ENCODE measurements around the gene CDH11. TPM values are rescaled to one million over a fixed set of nuclear protein-coding genes. Genes with fewer than 3 reads are reported as not detected.

Gene CDH11
- total RNA-seq, 1 donor from 2014 or later, result 94.1 TPM

DNA sequence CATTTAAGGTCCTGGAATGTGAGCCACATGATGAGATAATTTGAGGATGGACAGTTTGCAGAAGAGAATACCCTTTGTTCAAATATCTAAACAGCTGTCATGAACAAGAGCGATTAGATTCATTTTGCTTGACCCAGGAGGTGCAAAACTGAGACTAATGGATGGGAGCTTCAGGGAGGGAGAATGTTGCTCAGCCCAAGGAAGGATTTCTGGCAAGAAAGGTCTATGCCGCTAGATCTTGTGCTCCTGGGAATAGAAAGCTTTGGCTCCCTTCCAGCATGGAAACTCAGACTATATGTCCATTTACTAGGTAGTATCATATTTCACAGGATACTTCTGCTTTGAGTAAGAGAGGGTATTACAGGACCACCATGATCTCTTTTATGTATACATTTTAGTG is 14.8 kb upstream of the CDH11 start:
- Histone ChIP-seq H3K27me3 (ENCODE audit: low read depth) (no peaks in the 10 kb centered on the region), H3K9me3 (no peaks in the 10 kb centered on the region), H3K4me3 (no peak overlapping the region), H3K4me1 (no peaks in the 10 kb centered on the region), H3K36me3 (no peaks in the 10 kb centered on the region), H3K27ac (no peak overlapping the region)
- intact Hi-C loops (cut with DNase I), result no loop called here
- ATAC-seq, result no peak
- TF ChIP-seq, protein P1, sequence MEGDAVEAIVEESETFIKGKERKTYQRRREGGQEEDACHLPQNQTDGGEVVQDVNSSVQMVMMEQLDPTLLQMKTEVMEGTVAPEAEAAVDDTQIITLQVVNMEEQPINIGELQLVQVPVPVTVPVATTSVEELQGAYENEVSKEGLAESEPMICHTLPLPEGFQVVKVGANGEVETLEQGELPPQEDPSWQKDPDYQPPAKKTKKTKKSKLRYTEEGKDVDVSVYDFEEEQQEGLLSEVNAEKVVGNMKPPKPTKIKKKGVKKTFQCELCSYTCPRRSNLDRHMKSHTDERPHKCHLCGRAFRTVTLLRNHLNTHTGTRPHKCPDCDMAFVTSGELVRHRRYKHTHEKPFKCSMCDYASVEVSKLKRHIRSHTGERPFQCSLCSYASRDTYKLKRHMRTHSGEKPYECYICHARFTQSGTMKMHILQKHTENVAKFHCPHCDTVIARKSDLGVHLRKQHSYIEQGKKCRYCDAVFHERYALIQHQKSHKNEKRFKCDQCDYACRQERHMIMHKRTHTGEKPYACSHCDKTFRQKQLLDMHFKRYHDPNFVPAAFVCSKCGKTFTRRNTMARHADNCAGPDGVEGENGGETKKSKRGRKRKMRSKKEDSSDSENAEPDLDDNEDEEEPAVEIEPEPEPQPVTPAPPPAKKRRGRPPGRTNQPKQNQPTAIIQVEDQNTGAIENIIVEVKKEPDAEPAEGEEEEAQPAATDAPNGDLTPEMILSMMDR (IDR thresholded peaks at IDR 0.05), result no peak
- no peak for DNase-seq

DNA sequence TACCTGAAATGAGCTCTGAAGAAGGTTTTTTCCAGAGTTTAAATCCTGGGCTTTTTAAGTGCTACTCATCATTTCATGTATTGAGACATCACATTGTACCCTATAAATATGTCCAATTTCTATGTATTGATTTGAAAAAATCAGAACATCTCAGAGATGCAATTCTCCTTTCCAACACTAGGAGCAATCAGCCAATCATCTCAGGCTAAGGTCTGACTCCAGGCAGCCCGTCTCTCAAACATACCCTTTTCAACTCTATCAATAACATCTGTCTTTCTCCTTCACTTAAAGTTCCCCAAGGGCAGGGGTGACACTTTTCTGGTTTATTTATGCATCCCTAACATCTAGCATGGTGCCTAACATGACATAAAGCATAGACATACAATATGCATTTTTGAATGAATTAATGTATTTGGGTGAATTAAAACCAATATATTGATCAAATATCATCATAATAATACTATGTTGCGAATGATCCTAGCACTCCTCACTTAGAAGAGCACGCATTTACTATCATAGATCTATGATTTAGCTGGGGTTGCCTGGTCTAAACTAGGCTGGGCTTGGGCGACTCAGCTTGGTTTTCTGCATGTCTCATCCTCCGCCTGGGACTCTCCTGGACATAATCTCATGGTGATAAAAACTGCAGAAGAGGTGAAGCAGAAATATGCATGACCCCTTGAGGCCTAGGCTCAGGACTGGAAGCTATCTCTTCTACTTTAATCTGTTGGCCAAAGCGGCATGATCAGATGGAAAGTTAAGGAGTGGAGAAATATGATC is 5.2 kb upstream of the CDH11 start:
- H3K9me3 ChIP-seq, result no peaks in the 10 kb centered on the region
- ATAC-seq (no peak), DNase-seq (no peak)
- TF ChIP-seq, protein P1 (IDR thresholded peaks at IDR 0.05), result peak; percentile 24
- intact Hi-C loops (cut with DNase I), result no loop called here
- peaks cover 24% of the 10 kb centered on the region for H3K27me3 ChIP-seq (ENCODE audit: low read depth)
- no peaks in the 10 kb centered on the region for H3K36me3 ChIP-seq
- no peak overlapping the region for H3K27ac ChIP-seq
- no peaks in the 10 kb centered on the region for H3K4me1 ChIP-seq
- no peak overlapping the region for H3K4me3 ChIP-seq

DNA sequence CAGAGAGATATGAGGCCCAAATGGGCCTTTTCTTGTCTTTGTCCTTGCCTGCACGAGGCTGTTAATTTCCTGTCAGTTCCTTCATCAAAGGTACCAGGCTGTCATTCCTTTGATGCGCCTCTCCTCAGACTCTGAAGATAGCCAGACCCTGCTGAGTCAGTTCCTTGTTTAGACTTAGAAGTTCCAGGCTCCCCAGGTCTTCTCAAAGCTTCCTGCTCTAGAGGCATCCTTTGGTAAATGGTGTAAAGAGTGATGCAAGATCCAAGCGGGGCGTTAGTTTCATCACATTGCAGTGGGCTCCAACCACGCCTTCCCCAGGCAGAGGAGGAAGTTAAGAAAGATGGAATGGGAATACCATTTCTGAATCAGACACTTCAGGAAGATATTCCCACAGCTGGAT is 4.0 kb upstream of the CDH11 start:
- no peaks in the 10 kb centered on the region for H3K9me3 ChIP-seq
- H3K4me1 ChIP-seq, result peaks cover 5% of the 10 kb centered on the region
- DNase-seq (no peak), ATAC-seq (no peak)
- peaks cover 34% of the 10 kb centered on the region for H3K27me3 ChIP-seq (ENCODE audit: low read depth)
- no peak overlapping the region for H3K27ac ChIP-seq
- intact Hi-C loops (cut with DNase I), result no loop called here
- TF ChIP-seq, protein P1 (IDR thresholded peaks at IDR 0.05), result no peak
- H3K36me3 ChIP-seq, result no peaks in the 10 kb centered on the region
- no peak overlapping the region for H3K4me3 ChIP-seq

DNA sequence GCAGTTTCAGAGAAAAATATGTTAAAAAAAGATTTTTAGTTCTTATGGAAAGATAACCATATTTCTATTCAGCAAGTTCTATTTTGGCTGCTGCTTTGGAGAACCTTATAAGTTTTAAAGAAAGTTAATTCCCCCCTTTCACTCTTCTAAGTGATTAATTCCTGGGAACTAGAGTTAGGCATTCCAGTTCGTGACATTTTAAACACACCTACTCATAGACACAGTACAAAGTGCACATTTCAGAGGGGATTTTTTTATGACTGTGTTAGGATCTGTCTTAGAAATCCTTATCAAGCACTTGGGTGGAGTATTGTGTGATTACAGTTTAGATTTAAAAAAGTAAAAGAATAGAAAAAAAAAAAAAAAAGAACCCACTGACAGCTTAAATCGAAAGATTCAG is 3.5 kb upstream of the CDH11 start:
- intact Hi-C loops (cut with DNase I), result no loop called here
- TF ChIP-seq, protein P1 (IDR thresholded peaks at IDR 0.05), result no peak
- no peaks in the 10 kb centered on the region for H3K9me3 ChIP-seq
- H3K4me3 ChIP-seq, result peak overlapping the region; percentile 59
- no peak overlapping the region for H3K27ac ChIP-seq
- H3K36me3 ChIP-seq, result no peaks in the 10 kb centered on the region
- peaks cover 38% of the 10 kb centered on the region for H3K27me3 ChIP-seq (ENCODE audit: low read depth)
- peaks cover 9% of the 10 kb centered on the region for H3K4me1 ChIP-seq
- DNase-seq, result no peak
- no peak for ATAC-seq

DNA sequence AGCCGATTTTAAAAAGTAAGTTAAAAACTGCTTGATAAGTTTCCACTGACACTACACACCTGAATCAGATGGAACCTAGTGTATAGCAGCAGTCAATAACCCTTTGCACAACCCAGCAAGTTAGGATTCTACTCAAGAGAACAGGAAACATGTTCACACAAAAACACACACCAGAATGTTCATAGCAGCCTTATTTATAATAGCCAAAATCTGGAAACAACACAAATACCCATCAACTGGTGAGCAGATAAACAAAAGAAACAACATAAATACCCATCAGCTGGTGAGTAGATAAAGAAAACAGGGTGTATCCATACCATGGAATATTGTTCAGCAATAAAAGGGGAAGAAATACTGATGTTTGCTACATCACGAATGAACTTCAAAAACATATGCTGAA is 2.7 kb upstream of the CDH11 start:
- no peaks in the 10 kb centered on the region for H3K36me3 ChIP-seq
- intact Hi-C loops (cut with DNase I), result no loop called here
- peaks cover 9% of the 10 kb centered on the region for H3K4me1 ChIP-seq
- H3K27me3 ChIP-seq (ENCODE audit: low read depth), result peaks cover 42% of the 10 kb centered on the region
- TF ChIP-seq, protein P1 (IDR thresholded peaks at IDR 0.05), result no peak
- peak overlapping the region; percentile 77 for H3K27ac ChIP-seq
- H3K4me3 ChIP-seq, result peak overlapping the region; percentile 59
- ATAC-seq (no peak), DNase-seq (no peak)
- no peaks in the 10 kb centered on the region for H3K9me3 ChIP-seq

All from lower lobe of right lung (tissue), 2 donors.